K562 (cell line): Measurements from ENCODE around the gene TIAM1. TPM values are rescaled to one million over a fixed set of nuclear protein-coding genes. Genes with fewer than 3 reads are reported as not detected.

Experiments used
- ATAC-seq: fragments of 200-7000 bp; cut with Tn5 transposase; 3 replicates; pipeline ENCODE4 v1.9.1; 2020; ENCODE audit warnings: moderate library complexity
- BruUV-seq: library from RNA; stranded (reverse); fragments of 400-500 nt; replicated peaks from 2 replicates; lab custom pipeline; 2021; lab: Mats Ljungman, UMichigan
- CTCF ChIA-PET: fragments of 300-600 bp; formaldehyde crosslinking; extraction: SDS; loops from one replicate; lab custom pipeline; 2021; ENCODE audit warnings: low intra/inter-chr PET ratio; lab: Yijun Ruan, JAX
- POLR2A ChIA-PET: fragments of 300-600, 350-650 bp; sonication (Branson Sonifier 250); formaldehyde crosslinking; extraction: SDS; loops from one replicate; lab custom pipeline; 2021; ENCODE audit warnings: antibody characterized with exemption, inconsistent platforms; lab: Yijun Ruan, JAX
- DNase-seq, 4 experiments: peaks; one replicate each; pipeline versions ENCODE4 v3.0.0 to v3.0.0-alpha.2; 2011 to 2018; ENCODE audit warnings: low spot score in 3 of 4, mixed read lengths in 3 of 4; ENCODE audit errors: extremely low read depth in 1 of 4
- FAIRE-seq: peaks from 2 replicates; lab custom pipeline; 2011; peaks lifted over from hg19 to GRCh38; lab: Jason Lieb, UNC
- H2AFZ ChIP-seq: 2 replicates; pipeline ENCODE4 v1.6.0; 2011; ENCODE audit warnings: low read depth, low read length, control low read depth, inconsistent platforms
- H3K27ac ChIP-seq: fragments of 200-600 bp; 3 replicates; pipeline ENCODE4 v1.8.0; 2011; ENCODE audit warnings: low read depth, mild to moderate bottlenecking, control low read depth, inconsistent platforms, low read length, moderate library complexity, mixed read lengths; ENCODE audit errors: extremely low read depth
- H3K27me3 ChIP-seq, 2 experiments: fragments of 300-600 bp in 1 of 2; 2 replicates in 1 of 2; 3 replicates in 1 of 2; pipeline versions ENCODE4 v1.6.0 to v1.8.0; 2011; ENCODE audit warnings: inconsistent platforms in 2 of 2, low read length in 2 of 2, mild to moderate bottlenecking in 1 of 2, mixed read lengths in 1 of 2, moderate library complexity in 1 of 2; ENCODE audit not compliant: control insufficient read depth in 2 of 2, insufficient read depth in 2 of 2
- H3K36me3 ChIP-seq: fragments of 300-600 bp; 3 replicates; pipeline ENCODE4 v1.8.0; 2011; ENCODE audit warnings: mild to moderate bottlenecking, low read length, inconsistent platforms; ENCODE audit not compliant: control insufficient read depth, insufficient read depth
- H3K4me1 ChIP-seq, 2 experiments: fragments of 200-600 bp in 1 of 2; replicated peaks in 1 of 2; 2 replicates in 1 of 2; 3 replicates in 1 of 2; pipeline versions ENCODE4 v1.5.1 to v1.8.0; 2011; ENCODE audit warnings: inconsistent platforms in 2 of 2, low read length in 2 of 2, mild to moderate bottlenecking in 1 of 2, mixed read lengths in 1 of 2, moderate library complexity in 1 of 2; ENCODE audit not compliant: control insufficient read depth in 2 of 2, insufficient read depth in 2 of 2
- H3K4me2 ChIP-seq: 2 replicates; pipeline ENCODE4 v1.6.1; 2011; ENCODE audit warnings: low read length, control low read depth, inconsistent platforms, mixed read lengths; ENCODE audit not compliant: insufficient read depth
- H3K4me3 ChIP-seq: fragments of 200-600 bp; sonication (generic), shearing (Covaris generic); 2 replicates; pipeline ENCODE4 v1.5.1; 2016; ENCODE audit warnings: control low read depth, inconsistent platforms
- H3K79me2 ChIP-seq: fragments of 200-600 bp; 3 replicates; pipeline ENCODE4 v1.8.0; 2011; ENCODE audit warnings: low read length, inconsistent platforms; ENCODE audit not compliant: control insufficient read depth, insufficient read depth
- H3K9ac ChIP-seq, 2 experiments: 2 replicates each; pipeline versions ENCODE4 v1.6.0 to v1.6.1; 2011; ENCODE audit warnings: low read depth in 2 of 2, low read length in 2 of 2, control low read depth in 1 of 2, inconsistent platforms in 1 of 2, mild to moderate bottlenecking in 1 of 2, mixed read lengths in 1 of 2; ENCODE audit not compliant: insufficient read depth in 1 of 2
- H3K9me1 ChIP-seq: one replicate; pipeline ENCODE4 v1.6.0; 2011; ENCODE audit warnings: inconsistent platforms, mild to moderate bottlenecking, low read length, moderate library complexity; ENCODE audit not compliant: control insufficient read depth, insufficient read depth
- H3K9me3 ChIP-seq: replicated peaks from 2 replicates; pipeline ENCODE4 v1.5.1; 2011; ENCODE audit warnings: low read depth, low read length, inconsistent platforms; ENCODE audit not compliant: control insufficient read depth, insufficient read depth
- H4K20me1 ChIP-seq: replicated peaks from 2 replicates; pipeline ENCODE4 v1.6.1; 2011; ENCODE audit warnings: low read length, inconsistent platforms, mixed read lengths; ENCODE audit not compliant: control insufficient read depth, insufficient read depth
- AFF1 ChIP-seq, 2 experiments: fragments of 450-650 bp; IDR thresholded peaks; 2 replicates each; pipeline ENCODE4 v1.6.1; 2018; ENCODE audit warnings: mild to moderate bottlenecking in 2 of 2, low read depth in 1 of 2; ENCODE audit not compliant: partially characterized antibody in 2 of 2
- BRF1 ChIP-seq: IDR thresholded peaks from 3 replicates; pipeline ENCODE4 v1.6.1; 2011; ENCODE audit warnings: borderline replicate concordance, mild to moderate bottlenecking; ENCODE audit not compliant: insufficient read length; ENCODE audit errors: extremely low read depth
- ETV5 ChIP-seq: sonication (generic); formaldehyde crosslinking; IDR thresholded peaks from 2 replicates; pipeline ENCODE4 v1.4.0; 2020; ENCODE audit warnings: low read depth, mild to moderate bottlenecking, missing genetic modification reagents
- MXI1 ChIP-seq: IDR thresholded peaks from 2 replicates; pipeline ENCODE4 v1.6.1; 2011; ENCODE audit warnings: low read depth, mild to moderate bottlenecking, improper control_type of control experiment, low read length
- NUFIP1 ChIP-seq: fragments of 450-650 bp; IDR thresholded peaks from 2 replicates; pipeline ENCODE4 v1.6.1; 2018; ENCODE audit not compliant: partially characterized antibody
- RERE ChIP-seq: sonication (generic); formaldehyde crosslinking; IDR thresholded peaks from 2 replicates; pipeline ENCODE4 v1.8.0; 2023; ENCODE audit warnings: missing genetic modification reagents, mild to moderate bottlenecking, borderline replicate concordance
- THAP12 ChIP-seq: fragments of 250-450 bp; sonication (Bioruptor Pico); IDR thresholded peaks from 2 replicates; pipeline ENCODE4 v1.9.0; 2021; ENCODE audit warnings: mild to moderate bottlenecking, inconsistent platforms
- WGBS: fragments of 100-300 bp; shearing (Covaris generic); methylation state at CpG from one replicate; pipeline ENCODE4 v1.1.6; 2016; ENCODE audit warnings: low coverage, mixed read lengths; ENCODE audit not compliant: insufficient coverage; ENCODE audit errors: missing lambda C conversion rate; 5-methylcytosine and 5-hydroxymethylcytosine counted together
- in situ Hi-C: fragments of 300-500 bp; cut with MboI; formaldehyde crosslinking; loops from 4 replicates; pipeline ENCODE4 v1.15.0; 2018; ENCODE audit warnings: inconsistent platforms, mixed read lengths
- intact Hi-C: fragments of 100-400 bp; cut with micrococcal nuclease; formaldehyde crosslinking; loops from 2 replicates; pipeline ENCODE4 v1.14.2; 2022
- polyA plus RNA-seq, 8 experiments: library from polyadenylated mRNA; depleted of rRNA in 4 of 8; stranded (reverse) in 5 of 8; unstranded in 3 of 8; fragments of >200 nt; fragmentation: Nextera tagmentation in 2 of 8; fragmentation: Illumina TruSeq in 1 of 8; extraction: Ambion mirVana in 2 of 8; extraction: Trizol in 1 of 8; gene quantifications; 2 replicates each; pipeline versions ENCODE4 v1.2.1 to v1.2.3, GENCODE V29; 2011 to 2014; ENCODE audit warnings: inconsistent platforms in 1 of 8, missing spikeins in 1 of 8
- total RNA-seq, 7 experiments: library from RNA; depleted of rRNA in 6 of 7; stranded (reverse); fragments of >200 nt in 6 of 7; fragmentation: Illumina TruSeq in 2 of 7; extraction: Trizol in 2 of 7; gene quantifications; 2 replicates each; pipeline versions ENCODE4 v1.2.1 to v1.2.3, GENCODE V29; 2011 to 2021; ENCODE audit warnings: low replicate concordance in 1 of 7

Gene TIAM1
- total and polyA plus RNA-seq, 9 of the 15 experiments (the other 6 are each of a cell fraction or from before 2014, with no cell fraction given) = 0.11 TPM; not detected in 8

GRCh38 chr21:31316488-31317169 lies 27.4 kb downstream of the TIAM1 start (continued):
- TF ChIP-seq ETV5 (CRISPR knock-in tag) (no peak), NUFIP1 (no peak)
- TF ChIP-seq, all 486 proteins: peak for 0

- FAIRE-seq = no peak
- H3K36me3 ChIP-seq = no peaks in the 10 kb centered on the region
- intact Hi-C loops (no loop called here), in situ Hi-C loops (no loop called here)
- CTCF ChIA-PET = no interaction called here
- WGBS = 0% methylated on average over 3 of the region's 3 CpGs
- H3K27me3 ChIP-seq = peaks cover 12 to 17% of the 10 kb centered on the region in 2 experiments; a peak in 4 of 5 replicates
- DNase-seq = no peak
- H3K9me3 ChIP-seq = no peaks in the 10 kb centered on the region
- POLR2A ChIA-PET = no interaction called here
- ATAC-seq = no peak
- H3K4me2 ChIP-seq = no peak overlapping the region
- H3K4me3 ChIP-seq = no peak overlapping the region
- H3K9me1 ChIP-seq = no peaks in the 10 kb centered on the region
- no peak overlapping the region for H2AFZ ChIP-seq
- no peak overlapping the region for H3K9ac ChIP-seq
- H3K4me1 ChIP-seq = no peaks in the 10 kb centered on the region
- no peaks in the 10 kb centered on the region for H3K79me2 ChIP-seq
- no TSS peak for BruUV-seq
- no peaks in the 10 kb centered on the region for H4K20me1 ChIP-seq
- H3K27ac ChIP-seq = no peak overlapping the region
- TF ChIP-seq THAP12 = no peak
- no peak for TF ChIP-seq RERE (CRISPR knock-in tag)
- TF ChIP-seq MXI1 = no peak
- TF ChIP-seq BRF1 = no peak
- TF ChIP-seq AFF1 (IDR thresholded peaks at IDR 0.05; ENCODE audit: low read depth in 1 of 2, partially characterized antibody in 2 of 2) = no peak
Observed at GRCh38 chr21:31316072-31316471, 28.0 kb downstream of the TIAM1 start.
